ENCODE results near the gene APBB2. TPM values are rescaled to one million over a fixed set of nuclear protein-coding genes. Genes with fewer than 3 reads are reported as not detected.

The APBB2 gene
- total RNA-seq, 3 donors from 2014 or later (not counting 1 experiment from before 2014, with no cell fraction given) = 0.38 to 0.48 TPM; not detected in 1

GRCh38 chr4:41205130-41205529 lies 9.2 kb downstream of the APBB2 start:
- TF ChIP-seq CTCF (IDR thresholded peaks at IDR 0.05) = no peak
- no peaks in the 10 kb centered on the region for H3K36me3 Mint-ChIP-seq
- 73% methylated on average over 3 of the region's 3 CpGs for WGBS (ENCODE audit: insufficient coverage)

GRCh38 chr4:41204400-41204978 lies 9.9 kb downstream of the APBB2 start:
- Mint-ChIP-seq H3K9me3 (no peaks in the 10 kb centered on the region), H3K36me3 (no peaks in the 10 kb centered on the region), H3K27me3 (ENCODE audit: low read depth in 2 of 2) (peaks cover 5 to 20% of the 10 kb centered on the region in 2 donors), H3K4me3 (no peak overlapping the region), H3K27ac (no peak overlapping the region), H3K4me1 (peaks cover 0 to 6% of the 10 kb centered on the region in 2 donors)
- H3K4me3 ChIP-seq (ENCODE audit: low read length) = no peak overlapping the region
- H3K27ac ChIP-seq (ENCODE audit: low read length) = no peak overlapping the region
- no peak for DNase-seq
- H3K9me3 ChIP-seq (ENCODE audit: control insufficient read depth, insufficient read depth, low read length) = no peaks in the 10 kb centered on the region
- no peaks in the 10 kb centered on the region for H3K4me1 ChIP-seq (ENCODE audit: control insufficient read depth, insufficient read depth, low read length)
- intact Hi-C loops (cut with micrococcal nuclease) = no loop called here
- no peaks in the 10 kb centered on the region for H3K27me3 ChIP-seq (ENCODE audit: control insufficient read depth, insufficient read depth, low read length)
- no peak for ATAC-seq
- TF ChIP-seq CTCF (IDR thresholded peaks at IDR 0.05) = no peak
- WGBS (ENCODE audit: insufficient coverage) = 78% methylated on average over 7 of the region's 8 CpGs
- H3K36me3 ChIP-seq (ENCODE audit: control insufficient read depth, insufficient read depth, low read length) = no peaks in the 10 kb centered on the region

More at GRCh38 chr4:41205130-41205529, 9.2 kb downstream of the APBB2 start:
- no peak overlapping the region for H3K27ac ChIP-seq (ENCODE audit: low read length)
- no peak for DNase-seq
- Mint-ChIP-seq H3K4me3 (no peak overlapping the region), H3K27me3 (ENCODE audit: low read depth in 2 of 2) (peaks cover 5 to 24% of the 10 kb centered on the region in 2 donors), H3K9me3 (no peaks in the 10 kb centered on the region), H3K27ac (no peak overlapping the region), H3K4me1 (peaks cover 0 to 6% of the 10 kb centered on the region in 2 donors)
- H3K4me3 ChIP-seq (ENCODE audit: low read length) = no peak overlapping the region
- ATAC-seq = no peak
- H3K9me3 ChIP-seq (ENCODE audit: control insufficient read depth, insufficient read depth, low read length) = no peaks in the 10 kb centered on the region
- H3K36me3 ChIP-seq (ENCODE audit: control insufficient read depth, insufficient read depth, low read length) = no peaks in the 10 kb centered on the region
- H3K27me3 ChIP-seq (ENCODE audit: control insufficient read depth, insufficient read depth, low read length) = no peaks in the 10 kb centered on the region
- no peaks in the 10 kb centered on the region for H3K4me1 ChIP-seq (ENCODE audit: control insufficient read depth, insufficient read depth, low read length)
- intact Hi-C loops (cut with micrococcal nuclease) = no loop called here

- Mint-ChIP-seq H3K36me3 (no peaks in the 10 kb centered on the region), H3K4me3 (no peak overlapping the region), H3K9me3 (no peaks in the 10 kb centered on the region), H3K27me3 (ENCODE audit: low read depth in 2 of 2) (peaks cover 2 to 13% of the 10 kb centered on the region in 2 donors), H3K27ac (no peak overlapping the region), H3K4me1 (peaks cover 0 to 6% of the 10 kb centered on the region in 2 donors)
- H3K27ac ChIP-seq (ENCODE audit: low read length) = no peak overlapping the region
- 93% methylated on average over 6 of the region's 6 CpGs for whole genome bisulfite sequencing (ENCODE audit: insufficient coverage)
- H3K9me3 ChIP-seq (ENCODE audit: control insufficient read depth, insufficient read depth, low read length) = no peaks in the 10 kb centered on the region
- no peaks in the 10 kb centered on the region for H3K36me3 ChIP-seq (ENCODE audit: control insufficient read depth, insufficient read depth, low read length)
- H3K27me3 ChIP-seq (ENCODE audit: control insufficient read depth, insufficient read depth, low read length) = no peaks in the 10 kb centered on the region
- no peaks in the 10 kb centered on the region for H3K4me1 ChIP-seq (ENCODE audit: control insufficient read depth, insufficient read depth, low read length)
- no peak for ATAC-seq
- no peak for TF ChIP-seq CTCF (IDR thresholded peaks at IDR 0.05)
- no peak overlapping the region for H3K4me3 ChIP-seq (ENCODE audit: low read length)
- intact Hi-C loops (cut with micrococcal nuclease) = no loop called here
- no peak for DNase-seq
These were observed 10.5 kb downstream of the APBB2 start for GRCh38 chr4:41203841-41204240.

Data from natural killer cell (primary cell).